GM21737 (cell line): Measurements from ENCODE around the gene FZR1.

Experiments used
- ATAC-seq: cut with Tn5 transposase; IDR thresholded peaks from one replicate; pipeline ENCODE4 v1.9.1; 2021; ENCODE audit warnings: mild to moderate bottlenecking, moderate library complexity; ENCODE audit not compliant: unreplicated experiment

The FZR1 gene

GRCh38 chr19:3543150-3544057, 37.3 kb downstream of the FZR1 start:
- ATAC-seq: no peak

GRCh38 chr19:3544058-3544376, 37.9 kb downstream of the FZR1 start:
- ATAC-seq: no peak

GRCh38 chr19:3544742-3545668, 38.9 kb downstream of the FZR1 start:
- no peak for ATAC-seq

DNA sequence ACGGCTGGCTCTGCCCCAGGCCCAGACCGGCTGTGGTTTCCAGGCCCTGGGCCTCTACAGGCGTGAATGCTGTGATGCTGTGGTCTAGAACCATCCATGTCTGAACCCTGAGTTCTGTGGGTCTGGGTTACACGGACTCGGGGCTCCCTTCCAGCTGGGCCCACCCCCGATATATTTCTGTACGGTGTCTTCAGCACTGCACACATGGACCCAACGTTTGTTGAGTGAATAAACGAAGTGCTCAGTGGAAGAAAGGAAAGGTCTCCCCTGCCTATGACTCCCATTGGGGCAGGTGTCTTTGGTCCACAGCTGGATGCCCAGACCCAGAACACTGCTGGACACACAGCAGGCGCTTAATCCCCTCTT, 39.5 kb downstream of the FZR1 start:
- no peak for ATAC-seq

DNA sequence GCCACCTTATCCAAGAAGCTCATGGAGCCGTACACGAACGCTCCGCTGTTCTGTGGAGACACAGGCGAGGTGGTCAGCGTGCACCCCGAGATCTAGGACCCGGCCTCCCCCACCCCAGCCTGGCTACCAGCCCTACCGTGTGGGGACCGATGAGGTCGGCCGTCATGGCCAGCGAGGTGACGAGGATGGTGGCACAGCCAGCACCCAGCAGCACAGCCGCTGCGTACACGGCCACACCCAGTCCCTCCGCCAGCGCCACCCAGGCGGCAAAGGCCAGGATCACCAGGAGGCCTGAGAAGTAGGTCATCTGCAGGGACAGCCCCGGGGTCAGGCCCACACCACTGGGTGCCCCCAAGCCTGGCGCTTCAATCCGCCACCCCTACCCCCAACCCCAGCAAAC, 40.0 kb downstream of the FZR1 start:
- no peak for ATAC-seq

GRCh38 chr19:3547301-3547731, 41.2 kb downstream of the FZR1 start:
- no peak for ATAC-seq

DNA sequence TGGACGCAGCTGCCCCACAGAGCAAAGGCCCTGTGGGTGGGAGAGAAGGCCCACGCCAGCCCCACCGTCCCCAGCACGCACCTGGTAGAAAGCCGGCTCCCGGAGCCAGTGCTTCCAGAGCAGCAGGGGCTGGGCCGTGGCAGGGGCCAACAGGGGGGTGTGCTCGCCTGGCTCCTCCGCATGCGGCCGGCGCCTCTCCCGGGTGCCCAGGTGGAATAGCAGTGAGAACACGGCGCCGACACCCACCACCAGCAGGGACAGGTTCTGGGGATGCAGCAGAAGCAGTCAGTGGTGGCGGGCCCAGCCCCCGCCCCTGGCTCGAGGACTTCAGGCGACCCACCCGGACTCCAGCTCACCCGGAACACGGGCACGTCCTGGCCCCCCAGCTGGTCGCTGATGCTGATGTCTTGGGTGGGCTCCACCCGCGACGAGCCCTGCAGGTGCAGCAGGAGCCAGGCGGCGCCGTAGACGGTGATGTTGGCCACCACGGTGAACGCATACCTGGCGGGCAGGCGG, 41.7 kb downstream of the FZR1 start:
- no peak for ATAC-seq

DNA sequence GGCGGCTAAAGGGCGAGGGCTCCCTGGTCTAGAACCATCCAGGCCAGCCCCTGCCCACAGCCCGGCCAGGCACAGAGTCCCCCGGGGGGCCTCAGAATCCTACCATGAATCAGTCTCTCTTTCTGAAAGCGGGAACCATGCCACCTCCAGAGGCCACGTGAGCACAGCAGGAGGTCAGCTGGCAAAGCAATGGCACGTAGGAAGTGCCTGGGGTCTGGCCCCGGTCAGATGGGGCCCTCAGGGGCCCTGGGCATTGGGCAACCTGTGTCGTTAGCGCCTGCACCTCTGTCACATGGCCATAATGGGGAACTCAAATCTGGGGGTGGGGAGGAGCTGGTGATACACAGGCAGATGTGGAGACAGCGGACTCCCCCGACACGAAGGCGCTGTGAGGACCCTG, 42.5 kb downstream of the FZR1 start:
- ATAC-seq: no peak

DNA sequence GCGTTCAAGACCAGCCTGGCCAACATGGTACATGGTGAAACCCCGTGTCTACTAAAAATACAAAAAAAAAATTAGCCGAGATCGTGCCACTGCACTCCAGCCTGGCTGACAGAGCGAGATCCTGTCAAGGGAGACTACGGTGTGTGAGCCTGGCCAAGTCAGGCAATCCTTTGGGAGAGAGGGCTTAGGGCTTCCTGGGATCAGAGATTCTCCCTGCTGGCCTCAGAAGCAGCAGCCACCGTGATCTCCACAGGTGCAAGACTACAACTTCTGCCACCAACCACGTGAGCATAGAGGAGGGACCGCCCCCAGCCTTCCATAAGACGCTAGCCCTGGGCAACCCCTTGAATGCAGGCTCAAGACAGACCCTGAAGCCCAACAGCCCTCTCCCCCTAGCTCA, 43.7 kb downstream of the FZR1 start:
- ATAC-seq: no peak

DNA sequence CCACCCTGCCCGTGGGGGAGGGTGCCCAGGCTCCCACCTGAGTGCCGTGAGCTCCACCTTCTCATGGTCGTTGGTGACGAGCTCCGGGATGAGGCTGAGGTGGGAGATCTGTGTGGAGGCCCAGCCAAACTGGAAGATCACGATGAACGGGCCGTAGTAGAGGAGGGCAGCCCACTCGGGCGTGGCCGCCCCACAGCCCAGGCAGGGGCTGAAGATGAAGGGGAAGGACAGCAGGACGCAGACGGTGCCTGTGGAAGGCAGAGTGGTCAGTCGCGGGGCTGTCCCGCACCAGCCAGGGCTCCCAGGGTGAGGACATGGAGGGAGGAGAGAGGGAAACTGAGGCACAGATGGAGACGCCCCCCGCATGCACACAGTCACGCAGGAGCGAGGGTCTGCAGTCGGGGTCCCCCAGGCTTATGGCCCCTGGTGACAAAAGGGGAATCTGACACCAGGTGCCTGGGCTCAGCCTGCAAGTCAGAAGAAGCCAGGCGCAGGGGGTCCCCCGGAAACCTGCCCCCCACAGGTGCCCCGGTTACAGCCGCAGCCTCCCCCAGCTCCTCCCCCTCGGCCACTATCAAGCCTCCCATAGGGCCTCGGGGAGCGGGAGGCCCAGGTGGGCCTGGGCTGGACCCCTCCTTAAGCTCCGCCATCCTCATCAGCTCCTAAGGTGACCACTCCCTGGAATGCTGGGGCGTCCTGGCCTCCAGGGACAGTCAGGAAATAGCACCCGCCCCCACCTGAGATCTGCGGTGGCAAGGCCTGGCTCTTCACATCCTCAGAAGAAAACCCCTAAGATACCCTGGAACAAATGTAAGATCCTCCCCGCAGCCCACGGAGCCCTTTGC, 45.1 kb downstream of the FZR1 start:
- ATAC-seq: no peak

GRCh38 chr19:3551792-3552095, 45.6 kb downstream of the FZR1 start:
- ATAC-seq: no peak

GRCh38 chr19:3554254-3555083, 48.4 kb downstream of the FZR1 start:
- ATAC-seq: no peak

GRCh38 chr19:3555653-3556422, 49.7 kb downstream of the FZR1 start:
- ATAC-seq: no peak

GRCh38 chr19:3556423-3556977, 50.4 kb downstream of the FZR1 start:
- ATAC-seq: no peak

- ATAC-seq: peak; percentile 21
Measured at GRCh38 chr19:3556978-3557460, 50.9 kb downstream of the FZR1 start.

DNA sequence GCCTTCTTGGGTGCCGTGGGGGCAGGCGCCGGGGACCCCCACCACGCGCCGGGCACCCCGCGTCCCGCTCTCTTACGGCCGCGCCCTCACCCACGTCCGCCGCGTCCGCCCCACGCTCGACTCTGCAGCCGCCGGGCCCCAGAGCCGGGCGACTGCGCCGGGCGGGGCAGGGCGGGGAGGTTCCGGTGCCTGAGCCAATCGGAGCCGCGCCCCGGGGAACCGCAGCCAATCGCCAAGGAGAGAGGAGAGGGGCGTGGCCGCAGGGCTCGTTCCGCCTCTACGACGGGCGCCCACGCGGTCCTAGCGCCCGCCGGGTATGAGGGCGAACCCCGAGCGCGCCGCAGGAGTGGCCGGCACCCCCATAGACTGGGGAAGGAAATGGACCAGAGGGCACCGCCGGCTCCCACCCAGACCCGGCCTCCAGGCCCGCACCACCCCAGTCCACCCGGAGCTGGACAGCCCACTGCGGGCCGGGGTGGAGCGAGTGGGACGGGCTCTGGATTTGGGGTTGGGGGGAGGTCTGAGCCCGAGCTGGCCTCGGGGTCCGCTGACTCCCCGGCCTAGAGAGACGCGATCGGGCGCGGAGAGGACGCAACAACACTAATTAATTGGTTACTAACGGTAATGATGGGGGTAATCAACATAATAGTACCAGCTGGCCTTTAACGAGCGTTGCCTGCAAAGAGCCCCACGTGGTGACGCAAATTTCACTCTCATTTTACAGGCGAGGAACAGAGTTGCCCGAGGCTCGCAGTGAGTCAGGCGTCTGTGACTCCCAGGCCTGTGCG, 51.5 kb downstream of the FZR1 start, which contains the start of gene MFSD12:
Gene MFSD12 (minus strand): TSS at position 126 of the 788 bp plus-strand sequence. CDS start 183 bp downstream, outside the sequence.
- peak; percentile 71 for ATAC-seq

- ATAC-seq: no peak
Measured at GRCh38 chr19:3563709-3564524, 57.8 kb downstream of the FZR1 start.
